ENCODE data around the gene ATP6V1G2.
A peak's percentile ranks its signal among the peaks of the same experiment; 100 is the strongest.
"Not testable (repeated sequence)": the region's sequence is repeated elsewhere in the genome, so short reads cannot be mapped to it uniquely, and the experiment has no call there.

ATP6V1G2 gene

DNA sequence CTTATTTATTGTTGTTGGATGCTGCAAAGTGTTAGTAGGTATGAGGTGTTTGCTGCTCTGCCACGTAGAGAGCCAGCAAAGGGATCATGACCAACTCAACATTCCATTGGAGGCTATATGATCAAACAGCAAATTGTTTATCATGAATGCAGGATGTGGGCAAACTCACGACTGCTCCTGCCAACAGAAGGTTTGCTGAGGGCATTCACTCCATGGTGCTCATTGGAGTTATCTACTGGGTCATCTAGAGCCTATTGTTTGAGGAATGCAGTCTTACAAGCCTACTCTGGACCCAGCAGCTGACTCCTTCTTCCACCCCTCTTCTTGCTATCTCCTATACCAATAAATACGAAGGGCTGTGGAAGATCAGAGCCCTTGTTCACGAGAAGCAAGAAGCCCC lies 36.4 kb downstream of the ATP6V1G2 start:
- no peaks in the 10 kb centered on the region for H3K27me3 ChIP-seq (ENCODE audit: insufficient read depth, low read length, poor library complexity)
- ATAC-seq (ENCODE audit: insufficient read depth, low read depth): no peak
- H3K9me3 ChIP-seq (ENCODE audit: insufficient read depth, low read length, severe bottlenecking): no peaks in the 10 kb centered on the region
- TF ChIP-seq, protein P1, sequence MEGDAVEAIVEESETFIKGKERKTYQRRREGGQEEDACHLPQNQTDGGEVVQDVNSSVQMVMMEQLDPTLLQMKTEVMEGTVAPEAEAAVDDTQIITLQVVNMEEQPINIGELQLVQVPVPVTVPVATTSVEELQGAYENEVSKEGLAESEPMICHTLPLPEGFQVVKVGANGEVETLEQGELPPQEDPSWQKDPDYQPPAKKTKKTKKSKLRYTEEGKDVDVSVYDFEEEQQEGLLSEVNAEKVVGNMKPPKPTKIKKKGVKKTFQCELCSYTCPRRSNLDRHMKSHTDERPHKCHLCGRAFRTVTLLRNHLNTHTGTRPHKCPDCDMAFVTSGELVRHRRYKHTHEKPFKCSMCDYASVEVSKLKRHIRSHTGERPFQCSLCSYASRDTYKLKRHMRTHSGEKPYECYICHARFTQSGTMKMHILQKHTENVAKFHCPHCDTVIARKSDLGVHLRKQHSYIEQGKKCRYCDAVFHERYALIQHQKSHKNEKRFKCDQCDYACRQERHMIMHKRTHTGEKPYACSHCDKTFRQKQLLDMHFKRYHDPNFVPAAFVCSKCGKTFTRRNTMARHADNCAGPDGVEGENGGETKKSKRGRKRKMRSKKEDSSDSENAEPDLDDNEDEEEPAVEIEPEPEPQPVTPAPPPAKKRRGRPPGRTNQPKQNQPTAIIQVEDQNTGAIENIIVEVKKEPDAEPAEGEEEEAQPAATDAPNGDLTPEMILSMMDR (IDR thresholded peaks at IDR 0.05; ENCODE audit: borderline replicate concordance, extremely low read depth, low read length, poor library complexity, severe bottlenecking): no peak
- TF ChIP-seq EZH2 (IDR thresholded peaks at IDR 0.05; ENCODE audit: borderline replicate concordance, low read depth, low read length, severe bottlenecking): no peak
- H3K79me2 ChIP-seq (ENCODE audit: insufficient read depth, low read length): peaks cover 9% of the 10 kb centered on the region
- no peak for DNase-seq
- H3K27ac ChIP-seq (ENCODE audit: low read length): no peak overlapping the region
- no peak overlapping the region for H2AFZ ChIP-seq (ENCODE audit: low read depth, low read length)
- no peak overlapping the region for H3K9ac ChIP-seq (ENCODE audit: low read depth, low read length)
- no peaks in the 10 kb centered on the region for H3K4me1 ChIP-seq (ENCODE audit: insufficient read depth, low read length)
- no peak overlapping the region for H3K4me3 ChIP-seq (ENCODE audit: low read depth in 1 of 2, low read length in 2 of 2)
- H4K20me1 ChIP-seq (ENCODE audit: insufficient read depth, low read length): peaks cover 30% of the 10 kb centered on the region
- H3K36me3 ChIP-seq (ENCODE audit: insufficient read depth, low read length): peaks cover 63% of the 10 kb centered on the region
- H3K4me2 ChIP-seq (ENCODE audit: insufficient read depth, low read length): no peak overlapping the region

- H3K9ac ChIP-seq (ENCODE audit: low read depth, low read length); H2AFZ ChIP-seq (ENCODE audit: low read depth, low read length); H3K27me3 ChIP-seq (ENCODE audit: insufficient read depth, low read length, poor library complexity); H3K27ac ChIP-seq (ENCODE audit: low read length); H3K9me3 ChIP-seq (ENCODE audit: insufficient read depth, low read length, severe bottlenecking); H3K4me3 ChIP-seq (ENCODE audit: low read depth in 1 of 2, low read length in 2 of 2); H3K4me1 ChIP-seq (ENCODE audit: insufficient read depth, low read length); DNase-seq; H3K4me2 ChIP-seq (ENCODE audit: insufficient read depth, low read length): not testable (repeated sequence)
- peaks cover 34% of the 10 kb centered on the region for H4K20me1 ChIP-seq (ENCODE audit: insufficient read depth, low read length)
- peaks cover 18% of the 10 kb centered on the region for H3K79me2 ChIP-seq (ENCODE audit: insufficient read depth, low read length)
- peaks cover 67% of the 10 kb centered on the region for H3K36me3 ChIP-seq (ENCODE audit: insufficient read depth, low read length)
- ATAC-seq (ENCODE audit: insufficient read depth, low read depth): 0 out of 3 replicates have a peak, but pooled peaks have one; percentile 25
Measured at GRCh38 chr6:31509036-31509435, 37.4 kb downstream of the ATP6V1G2 start.

GRCh38 chr6:31502586-31502985 lies 43.8 kb downstream of the ATP6V1G2 start:
- Histone ChIP-seq H3K27me3 (ENCODE audit: insufficient read depth, low read length, poor library complexity) (no peaks in the 10 kb centered on the region), H3K9ac (ENCODE audit: low read depth, low read length) (no peak overlapping the region), H3K36me3 (ENCODE audit: insufficient read depth, low read length) (peaks cover 29% of the 10 kb centered on the region), H3K4me3 (ENCODE audit: low read depth in 1 of 2, low read length in 2 of 2) (no peak overlapping the region), H3K4me1 (ENCODE audit: insufficient read depth, low read length) (peaks cover 19% of the 10 kb centered on the region), H4K20me1 (ENCODE audit: insufficient read depth, low read length) (peaks cover 58% of the 10 kb centered on the region), H3K4me2 (ENCODE audit: insufficient read depth, low read length) (no peak overlapping the region), H2AFZ (ENCODE audit: low read depth, low read length) (no peak overlapping the region), H3K9me3 (ENCODE audit: insufficient read depth, low read length, severe bottlenecking) (no peaks in the 10 kb centered on the region), H3K27ac (ENCODE audit: low read length) (no peak overlapping the region), H3K79me2 (ENCODE audit: insufficient read depth, low read length) (peaks cover 79% of the 10 kb centered on the region)
- no peak for ATAC-seq (ENCODE audit: insufficient read depth, low read depth)
- TF ChIP-seq EZH2 (IDR thresholded peaks at IDR 0.05; ENCODE audit: borderline replicate concordance, low read depth, low read length, severe bottlenecking): no peak
- TF ChIP-seq, protein P1 (IDR thresholded peaks at IDR 0.05; ENCODE audit: borderline replicate concordance, extremely low read depth, low read length, poor library complexity, severe bottlenecking): no peak
- no peak for DNase-seq

DNA sequence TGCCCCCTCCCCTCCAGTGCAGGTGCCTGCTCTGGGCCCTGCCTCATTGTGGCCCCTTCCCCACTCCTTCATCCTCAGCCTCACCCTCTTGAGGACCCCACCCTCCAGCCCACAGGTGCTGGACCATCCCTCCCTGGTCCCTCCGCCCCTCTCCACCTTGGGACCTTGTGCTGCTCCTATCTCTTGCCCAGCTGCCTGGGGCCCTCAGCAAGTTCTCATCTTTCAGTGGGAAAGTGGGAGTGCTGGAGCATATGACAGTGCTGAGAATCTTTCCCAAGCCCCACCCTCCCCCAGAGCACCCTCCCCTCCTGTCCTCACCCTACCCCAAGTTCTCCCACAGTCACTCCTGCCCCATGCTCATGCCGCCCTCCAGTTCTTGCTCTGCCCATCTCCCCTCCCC lies 46.8 kb downstream of the ATP6V1G2 start:
- H3K9me3 ChIP-seq (ENCODE audit: insufficient read depth, low read length, severe bottlenecking); H2AFZ ChIP-seq (ENCODE audit: low read depth, low read length); H3K27ac ChIP-seq (ENCODE audit: low read length); H3K36me3 ChIP-seq (ENCODE audit: insufficient read depth, low read length); DNase-seq; H3K27me3 ChIP-seq (ENCODE audit: insufficient read depth, low read length, poor library complexity); ATAC-seq (ENCODE audit: insufficient read depth, low read depth); H3K4me3 ChIP-seq (ENCODE audit: low read depth in 1 of 2, low read length in 2 of 2): not testable (repeated sequence)
- peak overlapping the region; percentile 94; the same call in 1 of the 2 replicates for H3K4me2 ChIP-seq (ENCODE audit: insufficient read depth, low read length)
- peaks cover 93% of the 10 kb centered on the region for H3K79me2 ChIP-seq (ENCODE audit: insufficient read depth, low read length)
- H4K20me1 ChIP-seq (ENCODE audit: insufficient read depth, low read length): peaks cover 42% of the 10 kb centered on the region
- peak overlapping the region; percentile 56; the same call in 1 of the 2 replicates for H3K9ac ChIP-seq (ENCODE audit: low read depth, low read length)
- H3K4me1 ChIP-seq (ENCODE audit: insufficient read depth, low read length): peaks cover 44% of the 10 kb centered on the region

Measured in DND-41 (cell line).